ENCODE data around the gene CCDC6. TPM values are rescaled to one million over a fixed set of nuclear protein-coding genes. Genes with fewer than 3 reads are reported as not detected.

Gene CCDC6
- total and polyA plus RNA-seq, 2 of the 4 experiments (the other 2 are of a cell fraction), result 21.8 to 30.8 TPM

- BruUV-seq (replicated peaks), result no TSS peak
- dilution Hi-C loops (cut with HindIII; ENCODE audit: low sequenced_read_pairs, unreplicated experiment), result no loop called here
- Histone ChIP-seq H3K4me2 (ENCODE audit: low read depth, low read length) (no peak overlapping the region), H3K9me1 (ENCODE audit: insufficient read depth, low read length) (peaks cover 2% of the 10 kb centered on the region; the same call in 1 of the 2 replicates), H4K5ac (ENCODE audit: low read depth, low read length) (no peak overlapping the region), H2AK5ac (ENCODE audit: low read depth, low read length) (no peak overlapping the region), H4K8ac (ENCODE audit: low read depth in 2 of 2, low read length in 2 of 2) (no peak overlapping the region), H3K4me3 (ENCODE audit: insufficient read depth, low read depth, low read length) (no peak overlapping the region), H2AK9ac (replicated peaks; ENCODE audit: low read depth, low read length, poor library complexity) (no peak overlapping the region), H3K27ac (ENCODE audit: insufficient read depth, low read length) (no peak overlapping the region), H3K79me1 (ENCODE audit: low read depth in 1 of 2, low read length in 2 of 2) (peaks cover 18 to 46% of the 10 kb centered on the region in 2 experiments), H3K18ac (ENCODE audit: low read depth, low read length) (no peak overlapping the region), H3K9ac (ENCODE audit: low read depth, low read length) (no peak overlapping the region), H3K14ac (replicated peaks; ENCODE audit: low read depth, low read length) (no peak overlapping the region), H3K56ac (ENCODE audit: extremely low read depth, insufficient read depth, low read length) (no peak overlapping the region), H3K9me3 (ENCODE audit: control insufficient read depth, insufficient read depth, low read length) (no peaks in the 10 kb centered on the region), H3K36me3 (ENCODE audit: control insufficient read depth, insufficient read depth, low read length) (peaks cover 7% of the 10 kb centered on the region), H2BK120ac (ENCODE audit: low read depth, low read length) (no peak overlapping the region), H2BK15ac (ENCODE audit: low read depth, low read length) (no peak overlapping the region), H4K91ac (ENCODE audit: insufficient read depth, low read depth, low read length) (no peak overlapping the region), H2BK5ac (ENCODE audit: low read depth, low read length, poor library complexity, severe bottlenecking) (no peak overlapping the region), H4K20me1 (ENCODE audit: insufficient read depth, low read length) (0 out of 2 replicates have a peak, but pooled peaks cover 3% of the 10 kb centered on the region), H3K4me1 (ENCODE audit: control insufficient read depth, insufficient read depth, low read length) (no peaks in the 10 kb centered on the region), H3K4ac (ENCODE audit: low read depth, low read length) (no peak overlapping the region), H2AFZ (replicated peaks; ENCODE audit: low read length, poor library complexity) (no peak overlapping the region), H3K23ac (ENCODE audit: low read depth, low read length) (no peak overlapping the region), H2BK20ac (ENCODE audit: low read depth, low read length) (no peak overlapping the region), H3K27me3 (ENCODE audit: control insufficient read depth, insufficient read depth, low read length) (no peaks in the 10 kb centered on the region)
- ChIA-PET POLR2A (ENCODE audit: unreplicated experiment) (no interaction called here), CTCF (interaction anchor here (2.1 kb wide), 1 partner anchor 84 kb away, joined by 7 read pairs; the partner anchor contains the start of gene CCDC6)
- DNase-seq, result no peak
- TF ChIP-seq FOS (IDR thresholded peaks at IDR 0.05; ENCODE audit: low read depth, low read length), result no peak
- TF ChIP-seq POLR2A (IDR thresholded peaks at IDR 0.05; ENCODE audit: low read depth, low read length), result no peak
- TF ChIP-seq MXI1 (IDR thresholded peaks at IDR 0.05; ENCODE audit: borderline replicate concordance, low read depth, low read length), result no peak
- TF ChIP-seq USF2 (IDR thresholded peaks at IDR 0.05; ENCODE audit: low read depth, low read length), result no peak
- TF ChIP-seq RAD21 (IDR thresholded peaks at IDR 0.05; ENCODE audit: low read length), result no peak
- TF ChIP-seq RFX5 (IDR thresholded peaks at IDR 0.05; ENCODE audit: low read depth, low read length), result no peak
- TF ChIP-seq BHLHE40 (IDR thresholded peaks at IDR 0.05; ENCODE audit: low read depth, low read length), result no peak
- no peak for TF ChIP-seq ELK1 (IDR thresholded peaks at IDR 0.05; ENCODE audit: borderline replicate concordance, low read depth, low read length)
- TF ChIP-seq RCOR1 (IDR thresholded peaks at IDR 0.05; ENCODE audit: insufficient replicate concordance, low read length), result no peak
- no peak for TF ChIP-seq NFE2L2 (IDR thresholded peaks at IDR 0.05; ENCODE audit: low read depth, low read length)
- no peak for TF ChIP-seq MAFK (IDR thresholded peaks at IDR 0.05; ENCODE audit: low read depth, low read length)
- in situ Hi-C loops (cut with MboI; ENCODE audit: low sequenced_read_pairs), result no loop called here
- ATAC-seq (ENCODE audit: low read depth), result no peak
- intact Hi-C loops (cut with micrococcal nuclease), result no loop called here
- 100% methylated on average over 1 of the region's 6 CpGs; no CpG with 5 or more reads in 1 of the 2 experiments for WGBS, 2 experiments (ENCODE audit: extremely low coverage in 2 of 2, insufficient read length in 1 of 2)
Measured at GRCh38 chr10:59823111-59823510, 83.2 kb downstream of the CCDC6 start.

All from IMR-90 (cell line).